GM12878 (cell line): Measurements from ENCODE around the gene PPIP5K1. TPM values are rescaled to one million over a fixed set of nuclear protein-coding genes. Genes with fewer than 3 reads are reported as not detected.
"Not testable (repeated sequence)": the region's sequence is repeated elsewhere in the genome, so short reads cannot be mapped to it uniquely, and the experiment has no call there.

Experiments used
- ATAC-seq: fragments of 200-7000 bp; cut with Tn5 transposase; 3 replicates; pipeline ENCODE4 v1.9.1; 2020; ENCODE audit warnings: mild to moderate bottlenecking, moderate library complexity
- BruUV-seq: library from RNA; stranded (reverse); fragments of 400-500 nt; replicated peaks from 2 replicates; lab custom pipeline; 2021; lab: Mats Ljungman, UMichigan
- CTCF ChIA-PET: fragments of 300-600 bp; sonication (Branson Sonifier 250); formaldehyde crosslinking; extraction: SDS; loops from one replicate; lab custom pipeline; 2021; ENCODE audit warnings: inconsistent platforms; lab: Yijun Ruan, JAX
- POLR2A ChIA-PET: fragments of 350-600 bp; formaldehyde crosslinking; extraction: SDS; loops from one replicate; lab custom pipeline; 2021; ENCODE audit warnings: inconsistent platforms; lab: Charles Lee
- RAD21 ChIA-PET: fragments of 300-600 bp; sonication (Branson Sonifier 250); formaldehyde crosslinking; loops from one replicate; lab custom pipeline; 2023; ENCODE audit warnings: antibody characterized with exemption; ENCODE audit not compliant: unreplicated experiment; lab: Charles Lee
- SMC1A ChIA-PET: fragments of 300-600 bp; sonication (Branson Sonifier 250); formaldehyde crosslinking; loops from one replicate; lab custom pipeline; 2023; ENCODE audit not compliant: unreplicated experiment, uncharacterized antibody; lab: Charles Lee
- DNase-seq: peaks from one replicate; pipeline ENCODE4 v3.0.0-alpha.2; 2011; ENCODE audit warnings: low read depth, low spot score
- FAIRE-seq: peaks from 3 replicates; lab custom pipeline; 2011; peaks lifted over from hg19 to GRCh38; lab: Jason Lieb, UNC
- H2AFZ ChIP-seq: 2 replicates; pipeline ENCODE4 v1.6.0; 2011; ENCODE audit warnings: low read depth, low read length, control low read depth; ENCODE audit not compliant: control insufficient read depth
- H3K27ac ChIP-seq: 2 replicates; pipeline ENCODE4 v1.5.1; 2011; ENCODE audit warnings: control low read depth; ENCODE audit not compliant: control insufficient read depth, insufficient read depth
- H3K27me3 ChIP-seq, 2 experiments: replicated peaks in 1 of 2; 2 replicates each; pipeline versions ENCODE4 v1.6.0 to v1.6.1; 2011; ENCODE audit warnings: low read length in 1 of 2; ENCODE audit not compliant: control insufficient read depth in 2 of 2, insufficient read depth in 2 of 2
- H3K36me3 ChIP-seq, 2 experiments: 2 replicates each; pipeline ENCODE4 v1.5.1; 2011; ENCODE audit warnings: low read length in 1 of 2; ENCODE audit not compliant: control insufficient read depth in 2 of 2, insufficient read depth in 2 of 2
- H3K4me1 ChIP-seq: 2 replicates; pipeline ENCODE4 v1.6.1; 2011; ENCODE audit warnings: mild to moderate bottlenecking, low read length, moderate library complexity, mixed read lengths; ENCODE audit not compliant: control insufficient read depth, insufficient read depth
- H3K4me2 ChIP-seq: 2 replicates; pipeline ENCODE4 v1.6.0; 2011; ENCODE audit warnings: control low read depth; ENCODE audit not compliant: control insufficient read depth, insufficient read depth
- H3K4me3 ChIP-seq: fragments of 200-600 bp; sonication (generic); 2 replicates; pipeline ENCODE4 v1.5.1; 2016
- H3K79me2 ChIP-seq: 2 replicates; pipeline ENCODE4 v1.6.0; 2011; ENCODE audit warnings: low read length; ENCODE audit not compliant: control insufficient read depth, insufficient read depth
- H3K9ac ChIP-seq: 2 replicates; pipeline ENCODE4 v1.8.0; 2011; ENCODE audit warnings: low read length, control low read depth, mixed read lengths; ENCODE audit not compliant: control insufficient read depth, insufficient read depth
- H3K9me3 ChIP-seq: replicated peaks from 3 replicates; pipeline ENCODE4 v1.5.1; 2011; ENCODE audit warnings: mild to moderate bottlenecking, low read length; ENCODE audit not compliant: control insufficient read depth, insufficient read depth
- H4K20me1 ChIP-seq: 2 replicates; pipeline ENCODE4 v1.6.0; 2011; ENCODE audit not compliant: control insufficient read depth, insufficient read depth
- WGBS: methylation state at CpG from one replicate; pipeline ENCODE4 v1.1.6; 2016; ENCODE audit warnings: low lambda C conversion rate; ENCODE audit not compliant: insufficient replicate concordance, insufficient coverage; ENCODE audit errors: missing lambda C conversion rate; 5-methylcytosine and 5-hydroxymethylcytosine counted together
- in situ Hi-C: fragments of 300-500 bp; cut with MboI; formaldehyde crosslinking; loops from 9 replicates; pipeline ENCODE4 v1.14.3; 2018; ENCODE audit warnings: mixed read lengths
- intact Hi-C: fragments of 100-400 bp; cut with micrococcal nuclease; formaldehyde crosslinking; loops from one replicate; pipeline ENCODE4 v1.14.2; 2022; ENCODE audit not compliant: unreplicated experiment
- polyA plus RNA-seq, 11 experiments: library from polyadenylated mRNA; depleted of rRNA in 4 of 11; unstranded in 6 of 11; stranded (reverse) in 5 of 11; fragments of >200 nt; fragmentation: Nextera tagmentation in 4 of 11; fragmentation: Illumina TruSeq in 1 of 11; extraction: Ambion mirVana in 4 of 11; extraction: Trizol in 1 of 11; gene quantifications; 1 replicate in 1 of 11; 2 replicates in 10 of 11; pipeline versions ENCODE4 v1.2.1 to v1.2.3, GENCODE V29; 2011 to 2016; ENCODE audit warnings: inconsistent platforms in 2 of 11, missing spikeins in 2 of 11, low read depth in 1 of 11
- total RNA-seq, 4 experiments: library from RNA; depleted of rRNA in 3 of 4; stranded (reverse); fragments of >200 nt in 3 of 4; fragmentation: Illumina TruSeq in 1 of 4; extraction: Trizol in 1 of 4; gene quantifications; 2 replicates each; pipeline versions ENCODE4 v1.2.1 to v1.2.3, GENCODE V29; 2013 to 2021

The PPIP5K1 gene
- total and polyA plus RNA-seq, 10 of the 15 experiments (the other 5 are each of a cell fraction or from before 2014, with no cell fraction given): 2.5 to 54.4 (median 19.4) TPM

- intact Hi-C loops, SMC1A ChIA-PET, FAIRE-seq, CTCF ChIA-PET, H3K9ac ChIP-seq, H3K9me3 ChIP-seq, DNase-seq, H3K4me1 ChIP-seq, BruUV-seq, H3K79me2 ChIP-seq, H3K4me2 ChIP-seq, H3K27ac ChIP-seq, POLR2A ChIA-PET, in situ Hi-C loops, H3K27me3 ChIP-seq, H2AFZ ChIP-seq, H3K4me3 ChIP-seq, RAD21 ChIA-PET, H3K36me3 ChIP-seq, H4K20me1 ChIP-seq: not testable (repeated sequence)
- 0 out of 3 replicates have a peak, but pooled peaks have one; percentile 6 for ATAC-seq
- no CpG with 5 or more reads among the region's 43 CpGs for WGBS
Observed at GRCh38 chr15:43593328-43594190, 3.6 kb upstream of the PPIP5K1 start, which contains the start of gene CKMT1B. CKMT1B (plus strand) TSS chr15:43594027; CDS start chr15:43594219, 192 bp downstream.

GRCh38 chr15:43592841-43593240 is 2.8 kb upstream of the PPIP5K1 start:
- CTCF ChIA-PET, RAD21 ChIA-PET, FAIRE-seq, H2AFZ ChIP-seq, H4K20me1 ChIP-seq, H3K4me1 ChIP-seq, SMC1A ChIA-PET, DNase-seq, BruUV-seq, H3K79me2 ChIP-seq, H3K4me3 ChIP-seq, H3K9ac ChIP-seq, ATAC-seq, H3K9me3 ChIP-seq, intact Hi-C loops, POLR2A ChIA-PET, H3K36me3 ChIP-seq, in situ Hi-C loops, H3K27ac ChIP-seq, H3K27me3 ChIP-seq, H3K4me2 ChIP-seq: not testable (repeated sequence)
- WGBS: 10% methylated on average over 4 of the region's 8 CpGs

DNA sequence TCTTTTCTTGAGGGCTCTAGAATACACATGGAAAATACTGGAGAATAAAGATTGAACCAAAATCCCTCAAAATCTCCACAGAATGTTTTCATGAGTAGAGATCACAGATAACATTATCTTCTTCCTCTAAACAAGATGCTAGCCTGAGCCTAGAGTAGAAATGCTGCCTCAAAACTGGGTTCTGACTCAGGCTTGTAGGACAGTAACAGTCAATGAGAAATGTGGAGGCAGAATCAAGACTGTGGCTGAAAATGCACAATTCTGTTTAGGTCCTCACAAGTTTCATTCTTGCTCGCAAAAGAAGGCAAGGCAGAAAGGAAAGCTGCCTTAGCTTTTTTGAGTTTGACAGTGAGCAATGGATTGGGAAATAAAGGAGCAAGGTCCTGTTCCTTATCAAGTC is 15.4 kb downstream of the PPIP5K1 start:
- FAIRE-seq: peak; percentile 27
- H3K9me3 ChIP-seq, ATAC-seq, RAD21 ChIA-PET, H2AFZ ChIP-seq, H3K27ac ChIP-seq, H3K4me1 ChIP-seq, in situ Hi-C loops, H3K79me2 ChIP-seq, SMC1A ChIA-PET, H3K9ac ChIP-seq, BruUV-seq, intact Hi-C loops, CTCF ChIA-PET, H3K4me3 ChIP-seq, H3K27me3 ChIP-seq, H4K20me1 ChIP-seq, H3K4me2 ChIP-seq, DNase-seq, H3K36me3 ChIP-seq, POLR2A ChIA-PET: not testable (repeated sequence)
- WGBS: no CpG with 5 or more reads among the region's 1 CpG

DNA sequence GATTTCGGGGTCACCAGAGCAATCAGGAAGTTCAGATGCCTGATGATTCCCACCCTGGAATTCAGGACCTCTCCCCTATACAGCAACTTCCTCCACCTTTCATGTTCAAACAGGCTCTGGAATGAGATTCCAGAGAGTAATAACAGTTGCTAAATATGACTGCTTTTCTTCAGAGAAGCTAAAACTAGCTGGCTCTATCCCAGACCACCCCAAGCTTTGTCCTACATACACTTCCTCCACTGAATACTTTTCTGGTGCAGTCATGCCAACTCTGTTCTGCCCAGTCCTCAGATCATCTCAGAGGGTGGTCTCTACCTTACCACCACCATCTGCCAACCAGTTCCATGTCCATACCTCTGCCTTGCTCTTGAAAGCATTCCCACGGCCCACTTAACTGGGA is 23.4 kb downstream of the PPIP5K1 start:
- SMC1A ChIA-PET, H3K27ac ChIP-seq, CTCF ChIA-PET, H3K27me3 ChIP-seq, H3K9me3 ChIP-seq, intact Hi-C loops, H3K4me2 ChIP-seq, H2AFZ ChIP-seq, FAIRE-seq, H3K4me1 ChIP-seq, H3K9ac ChIP-seq, RAD21 ChIA-PET, DNase-seq, in situ Hi-C loops, ATAC-seq, H3K79me2 ChIP-seq, POLR2A ChIA-PET, BruUV-seq, H3K36me3 ChIP-seq, H3K4me3 ChIP-seq, H4K20me1 ChIP-seq: not testable (repeated sequence)
- no CpG with 5 or more reads among the region's 2 CpGs for WGBS
